ENCODE data around the gene DMD.
"Not testable (repeated sequence)": the region's sequence is repeated elsewhere in the genome, so short reads cannot be mapped to it uniquely, and the experiment has no call there.

Gene DMD

DNA sequence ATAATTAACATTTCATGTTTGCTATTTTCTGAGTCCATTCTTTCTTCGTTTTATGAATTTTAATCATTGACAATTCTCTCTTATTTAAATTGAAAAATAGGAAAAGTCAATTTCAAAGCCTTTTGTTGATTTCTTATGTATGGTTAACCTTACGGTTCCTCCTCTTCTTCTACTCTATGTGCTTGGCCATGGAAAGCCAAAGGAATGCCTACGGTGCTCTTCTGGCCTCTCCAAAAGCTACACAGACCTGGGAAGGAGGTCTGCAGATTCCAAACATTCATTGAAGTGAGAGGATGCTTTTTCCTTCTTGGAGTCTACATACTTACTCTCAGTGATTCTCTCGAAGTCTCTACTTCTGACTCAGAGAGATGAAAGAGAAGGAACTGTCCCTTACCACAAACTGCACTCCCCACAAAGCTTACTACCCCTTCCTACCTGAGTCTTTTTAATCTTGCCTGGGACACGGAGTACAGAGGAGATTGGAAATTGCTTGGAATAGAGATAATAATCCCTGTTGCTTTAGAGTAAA lies 1276.4 kb downstream of the DMD start:
- no peak for DNase-seq

DNA sequence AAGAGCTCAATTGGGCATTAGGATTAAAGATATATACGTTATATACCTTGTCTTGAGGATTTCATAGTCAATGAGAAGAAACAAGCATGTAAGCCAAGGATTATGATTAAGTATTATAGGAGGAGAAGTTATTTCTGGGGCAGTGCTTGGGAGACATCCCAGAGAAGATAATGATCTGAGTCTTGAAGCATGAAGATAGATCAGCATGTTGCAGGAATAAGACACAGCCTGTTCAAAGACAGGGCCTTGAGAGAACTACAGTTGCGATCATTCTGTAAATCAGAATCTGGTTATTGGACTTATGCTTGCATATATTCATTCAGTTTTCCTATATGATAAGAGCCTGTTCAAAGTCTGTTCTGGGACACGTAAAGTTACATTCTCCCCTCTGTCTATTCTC lies 1277.3 kb downstream of the DMD start:
- no peak for DNase-seq

DNA sequence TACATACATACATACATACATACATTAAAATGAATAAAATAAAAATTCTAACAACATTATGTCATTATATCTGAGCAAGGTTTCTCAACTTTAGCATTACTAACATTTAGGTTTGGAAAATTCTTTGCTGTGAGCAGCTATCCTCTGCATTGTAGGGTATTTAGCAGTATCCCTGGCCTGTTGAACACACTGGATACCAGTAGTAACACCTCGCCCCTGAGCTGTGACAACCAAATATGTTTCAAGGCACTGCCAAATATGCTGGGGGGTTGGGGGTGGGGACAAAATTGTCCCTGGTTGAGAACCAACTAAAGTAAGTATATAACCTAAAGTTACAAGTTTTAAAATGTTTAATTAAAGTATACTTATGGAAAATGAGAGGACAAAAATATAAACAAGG lies 1278.6 kb downstream of the DMD start:
- DNase-seq, result no peak

DNA sequence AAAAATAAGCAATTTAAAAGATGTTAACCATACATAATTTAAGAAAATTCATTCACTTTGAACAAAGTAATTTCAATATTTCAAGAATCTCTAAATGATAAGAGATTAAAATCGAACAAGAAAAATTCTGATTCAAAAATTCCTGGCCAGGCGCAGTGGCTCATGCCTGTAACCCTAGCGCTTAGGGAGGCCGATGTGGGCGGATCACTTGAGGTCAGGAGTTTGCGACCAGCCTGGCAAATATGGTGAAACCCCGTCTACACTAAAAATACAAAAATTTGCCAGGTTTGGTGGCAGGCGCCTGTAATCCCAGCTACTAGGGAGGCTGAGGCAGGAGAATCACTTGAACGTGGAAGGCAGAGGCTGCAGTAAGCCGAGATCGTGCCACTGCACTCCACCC lies 1279.0 kb downstream of the DMD start:
- not testable (repeated sequence) for DNase-seq

DNA sequence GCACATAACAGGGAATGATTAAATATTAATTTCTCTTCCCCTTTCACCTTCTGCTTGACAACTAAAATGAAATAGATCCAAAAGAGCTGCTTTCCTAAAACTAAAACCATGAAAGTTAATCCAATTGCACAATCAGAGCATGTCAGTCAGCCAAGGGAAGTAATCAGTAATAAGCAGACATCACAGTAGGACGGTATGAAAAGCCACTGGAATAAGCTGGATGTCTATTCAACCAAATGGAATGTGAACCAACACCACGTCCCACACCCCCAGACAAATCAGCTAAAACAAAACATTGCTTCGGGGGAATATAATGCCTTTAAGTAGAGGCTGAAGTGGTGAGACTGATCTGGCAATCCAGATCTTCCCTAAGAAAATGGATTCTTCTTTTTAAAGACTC lies 1280.1 kb downstream of the DMD start:
- DNase-seq, result no peak

DNA sequence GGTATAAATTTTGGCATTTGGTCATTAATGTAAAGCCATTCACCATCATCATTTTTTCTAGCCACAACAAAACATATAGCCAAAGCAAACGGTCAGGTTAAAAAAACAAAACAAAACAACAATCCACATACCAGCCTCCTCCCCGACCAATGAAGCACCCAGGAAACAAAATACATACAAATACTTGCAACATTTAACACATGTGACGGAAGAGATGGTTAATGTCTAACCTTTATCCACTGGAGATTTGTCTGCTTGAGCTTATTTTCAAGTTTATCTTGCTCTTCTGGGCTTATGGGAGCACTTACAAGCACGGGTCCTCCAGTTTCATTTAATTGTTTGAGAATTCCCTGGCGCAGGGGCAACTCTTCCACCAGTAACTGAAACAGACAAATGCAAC lies 1282.0 kb downstream of the DMD start:
- no peak for DNase-seq

DNA sequence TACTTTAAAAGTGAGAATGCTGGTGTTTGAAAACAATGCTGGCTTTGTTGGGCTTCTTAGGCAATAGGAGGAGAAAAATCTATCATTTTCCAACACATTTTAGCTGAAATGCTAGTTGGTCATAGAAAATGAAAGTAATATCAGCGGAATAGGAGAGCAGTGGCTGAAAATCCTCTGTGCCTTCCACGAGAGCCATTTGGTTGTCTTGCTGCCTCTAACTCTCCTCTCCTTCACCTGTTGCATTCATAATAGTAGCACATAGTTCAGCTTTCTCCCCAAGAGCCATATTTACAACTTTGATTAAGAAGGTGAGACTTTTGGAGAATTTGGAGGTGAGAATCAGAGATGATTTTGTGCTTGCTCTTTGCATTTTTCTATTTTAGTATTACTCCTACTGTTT lies 1290.1 kb downstream of the DMD start:
- no peak for DNase-seq

DNA sequence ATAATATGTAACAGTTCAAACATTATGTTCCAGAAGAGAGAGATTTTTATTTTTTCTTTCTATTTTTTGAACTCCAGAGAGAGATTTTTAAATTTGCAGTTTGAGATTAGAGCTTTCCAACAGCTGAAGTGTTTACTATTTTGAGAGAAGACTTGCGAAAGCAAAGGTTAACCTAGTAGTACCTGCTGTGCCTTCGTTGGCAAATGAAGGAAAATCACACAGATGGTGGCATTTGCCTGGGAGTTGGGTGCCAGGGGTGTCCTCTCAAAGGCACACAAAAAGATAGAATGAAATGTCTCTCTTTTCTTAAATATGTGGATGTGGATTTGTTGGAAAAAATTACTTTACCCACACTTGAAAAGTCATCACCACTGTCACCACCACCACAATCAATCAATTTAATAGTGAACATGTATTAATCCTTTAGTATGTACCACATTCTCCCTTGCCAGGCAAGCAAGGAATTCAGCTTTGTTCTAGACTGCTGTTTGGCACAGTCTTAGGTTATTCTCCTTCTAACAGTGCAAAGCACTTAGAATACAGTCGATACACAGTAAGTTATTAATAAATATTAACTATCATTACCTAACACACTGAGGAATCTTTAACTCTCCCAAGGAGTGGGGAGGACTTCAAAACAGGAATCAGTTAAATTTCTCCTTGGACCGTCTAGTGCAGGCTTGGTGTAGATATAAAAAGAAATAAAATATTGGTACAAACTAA lies 1301.3 kb downstream of the DMD start:
- DNase-seq, result no peak

DNA sequence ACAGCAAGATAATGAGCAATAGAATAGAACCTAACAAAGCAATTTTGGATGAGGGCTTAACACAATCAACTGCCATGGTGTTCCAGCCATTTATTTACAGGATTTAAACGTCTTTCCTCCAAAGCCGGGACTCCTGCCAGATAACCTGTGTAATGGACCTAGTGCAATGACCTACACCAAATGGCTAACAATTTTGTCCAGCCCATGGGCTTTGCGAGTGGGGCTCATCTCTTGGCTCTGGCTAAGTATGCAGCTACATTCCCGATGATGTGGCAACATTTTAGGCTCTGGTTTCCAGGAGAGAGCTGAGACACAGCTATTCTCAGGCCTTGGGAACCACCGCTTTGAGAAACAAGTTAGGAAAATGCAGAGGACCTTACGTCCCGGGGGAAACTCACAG lies 1317.2 kb downstream of the DMD start:
- no peak for DNase-seq

DNA sequence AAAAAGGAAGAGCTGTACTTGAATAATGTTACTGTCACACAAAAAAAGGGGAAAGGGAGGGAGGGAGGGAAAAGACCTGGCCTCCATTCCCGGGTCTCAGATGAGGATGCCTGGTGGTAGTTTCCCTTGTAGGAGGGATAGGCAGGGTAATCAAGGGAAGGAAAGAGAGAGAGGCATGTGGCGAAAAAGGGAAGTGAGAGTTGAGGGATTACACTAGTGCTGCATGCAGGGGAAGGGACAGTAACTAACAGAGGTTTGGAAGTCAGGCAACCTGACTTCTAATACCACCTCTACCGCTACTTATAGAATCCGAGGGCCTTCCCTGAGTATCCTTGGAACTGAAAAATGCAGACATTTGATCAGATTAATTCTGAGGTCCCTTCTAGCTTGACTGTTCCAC lies 1317.8 kb downstream of the DMD start:
- DNase-seq, result no peak

DNA sequence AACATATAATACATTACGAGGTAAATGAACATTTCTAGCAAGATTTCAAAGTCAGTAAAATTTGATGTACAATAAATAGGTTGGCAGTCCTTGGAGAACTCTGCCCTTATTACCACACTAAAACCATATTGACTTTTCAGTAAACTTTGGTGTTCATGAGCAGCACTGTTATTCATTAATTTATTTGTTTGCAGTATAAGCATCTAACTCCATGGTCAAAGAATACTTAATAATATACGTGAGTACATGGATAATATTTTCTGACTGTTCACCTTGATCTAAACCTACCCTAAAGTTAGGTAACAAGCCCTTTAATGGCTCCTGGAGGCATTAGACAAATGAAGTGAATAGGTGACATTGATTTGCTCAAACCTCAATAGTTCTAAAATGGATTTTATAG lies 1322.3 kb downstream of the DMD start:
- DNase-seq, result no peak

DNA sequence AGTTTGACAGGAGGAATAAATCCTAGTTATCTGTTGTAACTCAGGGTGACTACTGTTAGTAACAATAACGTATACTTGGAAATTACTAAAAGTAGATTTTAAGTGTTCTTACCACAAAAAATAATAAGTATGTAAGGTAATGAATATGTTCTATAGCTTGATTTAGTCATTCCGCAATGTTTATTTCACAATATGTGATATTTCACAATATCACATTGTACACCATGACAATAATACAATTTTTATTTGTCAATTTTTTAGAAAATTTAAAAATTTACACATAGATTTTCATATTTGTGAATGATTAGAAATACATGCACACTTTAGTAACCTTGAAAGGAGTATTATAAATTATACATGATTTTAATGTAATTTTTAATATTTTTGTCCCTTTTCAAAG lies 1326.8 kb downstream of the DMD start:
- no peak for DNase-seq

DNA sequence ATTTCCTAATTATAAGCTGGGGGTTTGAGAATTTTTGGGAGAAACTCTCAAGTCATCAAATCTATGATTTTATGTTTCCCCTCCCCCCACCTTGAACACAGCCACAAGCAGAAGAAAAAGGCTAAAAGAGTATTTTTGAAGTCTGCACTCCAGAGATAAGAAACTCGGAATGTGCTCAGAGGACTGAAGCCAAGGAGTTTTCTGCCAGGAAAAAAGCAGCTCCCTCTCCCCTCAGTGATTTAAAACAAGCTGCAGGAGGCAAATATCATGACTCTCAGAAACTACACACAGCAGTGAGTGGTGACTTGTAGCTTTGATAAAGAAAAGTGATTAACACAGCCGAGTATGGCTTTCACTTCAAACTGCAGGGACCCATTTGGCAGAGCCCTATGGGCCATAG lies 1339.3 kb downstream of the DMD start:
- no peak for DNase-seq

DNA sequence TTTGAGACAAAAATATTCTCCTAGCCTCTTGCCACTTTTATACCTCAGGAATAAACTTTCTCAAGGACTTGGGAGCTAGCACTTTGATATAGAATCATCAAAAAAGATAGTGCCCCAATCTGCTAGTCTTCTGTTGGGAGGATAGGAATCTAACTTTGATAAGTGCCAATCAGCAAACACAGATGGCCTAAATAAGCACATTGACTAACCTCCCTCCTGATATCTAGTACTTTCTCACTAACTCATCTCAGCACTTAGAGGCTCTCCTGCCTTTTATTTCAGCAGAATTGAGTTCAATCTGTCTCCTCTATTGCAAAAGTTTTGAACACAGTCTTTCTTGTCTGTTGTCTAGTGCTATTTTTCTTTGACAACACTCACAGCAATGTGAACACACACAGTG lies 1341.1 kb downstream of the DMD start:
- DNase-seq, result no peak

DNA sequence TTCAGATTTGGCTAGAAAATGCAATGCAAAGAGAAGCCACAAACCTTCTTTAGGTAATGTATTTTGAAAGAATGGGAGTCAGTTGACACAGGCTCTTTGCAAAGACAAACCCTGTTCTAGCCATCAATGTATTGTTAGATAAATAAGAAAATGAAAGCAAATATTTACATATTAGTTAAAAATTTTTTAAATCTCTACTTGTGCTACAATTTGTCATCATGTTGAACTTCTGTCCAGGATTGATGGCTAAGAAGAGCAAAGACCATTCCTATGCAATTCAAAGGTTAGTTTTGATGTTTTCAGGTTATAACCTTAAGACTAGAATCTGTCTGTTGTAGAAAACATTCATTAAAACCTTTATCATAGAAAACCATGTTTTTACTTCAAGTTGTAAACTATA lies 1350.7 kb downstream of the DMD start:
- DNase-seq, result no peak

DNA sequence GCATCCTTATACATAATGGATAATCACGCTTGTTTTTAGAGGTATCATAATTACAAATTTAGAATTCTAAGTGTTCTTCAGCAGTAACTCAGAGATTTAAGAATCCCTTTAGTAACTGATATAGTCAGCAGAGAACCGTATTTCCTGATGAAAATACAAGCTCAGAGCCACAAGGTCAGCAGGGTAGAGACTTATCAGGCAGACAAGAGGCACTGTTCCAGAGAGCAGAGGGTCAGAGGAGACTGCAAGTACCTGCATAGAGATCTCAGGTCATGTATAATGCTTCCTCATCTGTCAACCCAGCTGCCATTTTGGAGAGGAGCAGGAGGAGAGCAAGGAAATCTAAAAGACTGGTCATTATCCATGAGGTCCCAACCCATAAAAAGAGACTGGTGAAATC lies 1352.4 kb downstream of the DMD start:
- no peak for DNase-seq

DNA sequence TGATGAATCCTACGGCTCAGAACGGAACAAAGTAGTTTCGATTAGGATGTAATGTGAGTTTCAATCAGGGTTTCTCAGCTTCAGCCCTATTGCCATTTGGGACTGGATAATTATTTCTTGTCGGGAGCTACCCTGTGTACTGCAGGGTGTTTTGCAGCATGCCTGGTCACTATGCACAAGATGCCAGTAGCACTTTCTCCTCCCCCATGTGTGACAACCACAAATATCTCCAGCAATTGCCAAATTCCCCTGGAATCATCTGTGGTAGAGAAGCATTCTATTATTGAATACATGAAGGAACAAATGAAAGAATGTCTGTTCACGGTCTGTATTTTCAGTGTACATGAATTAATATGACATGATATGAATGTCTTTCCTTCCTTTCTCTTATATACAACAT lies 1356.6 kb downstream of the DMD start:
- no peak for DNase-seq

DNA sequence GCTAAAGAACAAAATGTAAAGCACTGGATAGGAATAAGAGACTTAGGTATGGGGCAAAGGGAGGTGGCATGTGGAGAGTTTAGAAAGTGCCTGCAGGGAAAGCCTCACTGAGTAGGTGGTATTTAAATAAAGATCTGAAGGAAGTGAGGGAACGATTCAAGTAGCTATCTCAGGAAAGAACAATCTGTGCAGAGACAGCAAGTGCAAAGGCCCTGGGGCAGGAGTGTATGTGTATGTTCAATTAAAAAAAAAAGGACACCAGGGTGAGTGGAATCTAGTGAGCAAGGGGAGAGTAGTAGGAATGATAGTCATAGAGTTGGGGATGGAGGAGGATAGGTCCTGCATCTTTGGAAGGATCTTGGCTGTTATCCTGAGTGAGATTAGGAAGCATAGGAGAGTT lies 1359.6 kb downstream of the DMD start:
- no peak for DNase-seq

DNA sequence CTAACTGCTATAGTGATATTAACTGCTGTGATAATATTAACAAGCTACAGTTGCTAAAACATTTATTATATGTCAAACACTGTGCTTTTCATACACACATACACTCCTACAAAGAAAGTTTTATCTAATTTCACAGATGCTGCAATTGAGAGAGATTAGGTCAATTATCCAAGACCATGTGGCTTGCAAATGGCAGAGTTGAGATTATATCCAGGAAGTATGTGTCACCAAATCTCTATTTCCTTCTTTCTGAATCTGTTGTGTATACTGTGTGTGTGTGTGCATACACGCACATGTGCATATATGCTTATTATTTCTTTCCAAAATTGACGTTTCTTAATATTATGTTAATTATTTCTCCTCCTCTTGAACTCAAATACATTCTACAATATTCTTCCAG lies 1363.6 kb downstream of the DMD start:
- DNase-seq, result no peak

DNA sequence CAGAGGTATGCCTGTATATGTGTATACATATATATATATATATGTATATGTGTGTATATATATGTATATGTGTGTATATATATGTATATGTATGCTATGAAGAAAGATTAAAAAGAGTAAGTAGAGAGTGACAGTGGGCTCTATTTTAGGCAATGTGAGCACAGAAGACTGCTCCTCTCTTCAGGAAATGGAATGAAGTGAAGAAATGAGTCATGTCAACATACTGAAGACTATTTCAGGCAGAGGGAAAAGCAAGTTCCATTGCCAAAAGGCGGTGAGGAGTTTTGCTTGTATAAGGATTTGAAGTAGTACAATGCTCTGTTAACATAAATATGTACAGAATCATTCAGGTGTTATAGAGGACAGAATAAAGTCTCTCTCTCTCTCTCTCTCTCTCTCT lies 1366.3 kb downstream of the DMD start:
- DNase-seq, result no peak

DNA sequence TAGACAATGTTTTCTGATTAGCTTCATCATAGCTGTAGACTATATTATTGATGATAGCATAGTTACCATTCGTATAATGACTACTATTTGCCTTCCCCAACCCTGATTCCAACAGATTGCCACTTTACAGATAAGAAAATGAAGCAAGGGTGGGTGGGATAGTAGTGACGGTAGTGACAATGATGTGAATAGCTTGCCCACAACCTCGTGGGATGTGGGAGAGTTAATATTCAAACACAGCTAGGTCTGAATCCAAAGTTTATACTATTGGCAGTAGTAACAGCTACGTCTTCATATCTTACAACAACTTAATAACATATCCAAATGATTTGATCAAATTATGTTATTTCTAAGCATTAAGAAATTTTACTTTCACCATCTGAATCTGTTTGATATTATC lies 1372.7 kb downstream of the DMD start:
- no peak for DNase-seq

DNA sequence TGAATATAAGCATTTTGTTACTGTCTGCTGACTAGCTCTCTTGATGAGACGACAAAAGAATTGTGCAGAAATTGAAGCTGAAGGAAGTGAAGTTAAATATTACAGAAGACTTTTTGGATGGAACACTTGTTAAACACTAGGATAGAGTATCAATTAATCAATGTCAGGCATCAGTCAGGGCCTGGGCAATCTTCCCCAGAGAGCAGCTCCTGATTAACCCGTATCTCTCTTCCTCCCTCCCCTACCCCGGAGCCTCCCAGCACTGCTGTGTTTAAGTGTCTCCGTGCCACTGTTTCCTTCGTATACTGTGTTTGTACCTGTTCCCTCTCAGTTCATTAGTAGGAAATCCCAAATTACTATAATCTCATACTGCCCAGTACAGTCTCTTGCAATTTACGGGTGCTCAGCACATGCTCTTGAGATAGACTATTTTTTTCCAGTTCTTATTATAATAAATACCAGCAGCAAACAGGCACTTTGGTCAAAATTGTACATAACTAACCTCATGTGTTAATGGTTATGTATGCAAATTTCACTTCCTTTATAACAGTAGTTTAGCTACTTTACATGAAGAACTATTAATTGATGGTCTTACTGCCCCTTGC lies 1373.8 kb downstream of the DMD start:
- DNase-seq, result no peak

DNA sequence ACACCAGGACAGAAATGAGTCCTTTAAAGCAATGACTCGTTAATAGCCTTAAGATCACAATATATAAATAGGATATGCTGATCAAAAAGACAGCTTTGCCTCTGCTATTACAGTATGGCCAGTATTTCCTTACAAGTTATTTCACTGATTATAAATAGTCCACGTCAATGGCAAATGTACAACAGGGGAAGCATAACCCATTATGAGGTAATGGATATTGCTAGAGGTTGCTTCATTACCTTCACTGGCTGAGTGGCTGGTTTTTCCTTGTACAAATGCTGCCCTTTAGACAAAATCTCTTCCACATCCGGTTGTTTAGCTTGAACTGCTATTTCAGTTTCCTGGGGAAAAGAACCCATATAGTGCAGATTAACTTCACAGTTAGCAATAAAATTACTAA lies 1374.9 kb downstream of the DMD start:
- no peak for DNase-seq

DNA sequence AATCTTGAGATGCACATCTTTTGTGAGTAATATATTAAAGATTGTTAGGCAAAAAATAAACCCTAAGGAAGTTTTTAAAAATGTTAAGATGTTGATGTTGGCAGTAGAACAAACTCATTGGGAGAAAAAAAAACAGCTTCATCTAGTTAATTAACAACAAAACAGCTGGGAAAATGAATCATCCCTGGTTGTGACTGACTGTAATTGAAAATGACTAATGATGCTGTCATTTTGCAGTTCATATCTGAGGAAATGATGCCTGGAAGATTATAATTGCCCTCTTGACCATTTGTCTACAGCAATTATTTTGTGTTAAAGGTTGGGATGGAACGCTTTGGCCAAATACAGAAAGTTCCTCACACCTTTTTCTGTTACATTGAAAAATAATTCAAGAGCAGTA lies 1379.1 kb downstream of the DMD start:
- no peak for DNase-seq

All from activated CD4-positive, alpha-beta T cell treated with anti-CD3 and anti-CD28 coated beads for 4 hours (primary cell).